Prostate gland (tissue), 2 donors: ENCODE data around the gene MYZAP. TPM values are rescaled to one million over a fixed set of nuclear protein-coding genes. Genes with fewer than 3 reads are reported as not detected.

Source experiments
- DNase-seq: peaks from one replicate; pipeline ENCODE4 v3.0.0-alpha.2; 2019; ENCODE audit warnings: low spot score
- H3K27ac ChIP-seq, 2 donors: fragments of 200-600 bp; sonication (generic); 2 replicates each; pipeline ENCODE4 v1.5.1; 2017 to 2019
- H3K27me3 ChIP-seq: fragments of 200-600 bp; sonication (generic); replicated peaks from 2 replicates; pipeline ENCODE4 v1.5.1; 2019; ENCODE audit not compliant: insufficient read depth
- H3K36me3 ChIP-seq, 2 donors: fragments of 200-600 bp; sonication (generic); 1 replicate in 1 of 2; 2 replicates in 1 of 2; pipeline versions ENCODE4 v1.5.1 to v1.8.1; 2017 to 2019
- H3K4me1 ChIP-seq: fragments of 200-600 bp; sonication (generic); replicated peaks from 2 replicates; pipeline ENCODE4 v1.5.1; 2019
- H3K4me3 ChIP-seq, 2 donors: fragments of 200-600 bp; sonication (generic); 2 replicates each; pipeline ENCODE4 v1.5.1; 2017 to 2019
- H3K9me3 ChIP-seq: fragments of 200-600 bp; sonication (generic); 2 replicates; pipeline ENCODE4 v1.5.1; 2017
- CTCF ChIP-seq, 4 experiments: fragments of 200-600 bp in 2 of 4; fragments of 450-650 bp in 2 of 4; sonication (generic) in 2 of 4; IDR thresholded peaks; 1 replicate in 3 of 4; 2 replicates in 1 of 4; pipeline ENCODE4 v1.5.1; 2016 to 2019; ENCODE audit warnings: antibody characterized with exemption in 4 of 4, mild to moderate bottlenecking in 2 of 4, moderate library complexity in 2 of 4
- POLR2A ChIP-seq: fragments of 450-650 bp; IDR thresholded peaks from one replicate; pipeline ENCODE4 v1.6.1; 2016; ENCODE audit warnings: antibody characterized with exemption, mild to moderate bottlenecking
- POLR2AphosphoS5 ChIP-seq: sonication (generic); formaldehyde crosslinking; IDR thresholded peaks from one replicate; pipeline ENCODE4 v1.6.1; 2017; ENCODE audit warnings: antibody characterized with exemption
- WGBS: methylation state at CpG from one replicate; pipeline ENCODE4 v1.1.5; 2018; 5-methylcytosine and 5-hydroxymethylcytosine counted together
- intact Hi-C: fragments of 100-400 bp; cut with DNase I; formaldehyde crosslinking; loops from one replicate; pipeline ENCODE4 v1.14.2; 2022
- total RNA-seq, 2 donors: library from RNA; depleted of rRNA; stranded (reverse); fragments of >200 nt; gene quantifications; one replicate each; pipeline ENCODE4 v1.1.0, GENCODE V29; 2016

MYZAP gene
- total RNA-seq, 2 donors from 2014 or later: 14.9 to 25.1 TPM

GRCh38 chr15:57624730-57625129, 33.0 kb downstream of the MYZAP start:
- H3K27ac ChIP-seq: no peak overlapping the region
- H3K36me3 ChIP-seq: no peaks in the 10 kb centered on the region
- H3K27me3 ChIP-seq: no peaks in the 10 kb centered on the region
- TF ChIP-seq POLR2AphosphoS5 (no peak), CTCF (IDR thresholded peaks at IDR 0.05) (no peak), POLR2A (no peak)
- DNase-seq: no peak
- intact Hi-C loops: no loop called here
- no peaks in the 10 kb centered on the region for H3K9me3 ChIP-seq
- no peaks in the 10 kb centered on the region for H3K4me1 ChIP-seq
- 93% methylated on average over 4 of the region's 4 CpGs for WGBS
- no peak overlapping the region for H3K4me3 ChIP-seq

- DNase-seq: no peak
- 69% methylated on average over 10 of the region's 10 CpGs for WGBS
- intact Hi-C loops: no loop called here
- Histone ChIP-seq H3K9me3 (no peaks in the 10 kb centered on the region), H3K4me3 (no peak overlapping the region), H3K4me1 (no peaks in the 10 kb centered on the region), H3K27ac (no peak overlapping the region), H3K27me3 (no peaks in the 10 kb centered on the region), H3K36me3 (no peaks in the 10 kb centered on the region)
- no peak for TF ChIP-seq POLR2A
- no peak for TF ChIP-seq POLR2AphosphoS5
- TF ChIP-seq CTCF (IDR thresholded peaks at IDR 0.05): no peak
Observed at GRCh38 chr15:57625703-57626448, 34.2 kb downstream of the MYZAP start.

GRCh38 chr15:57626713-57627440, 35.2 kb downstream of the MYZAP start:
- intact Hi-C loops: no loop called here
- no peak for TF ChIP-seq CTCF (IDR thresholded peaks at IDR 0.05)
- no peak for TF ChIP-seq POLR2A
- TF ChIP-seq POLR2AphosphoS5: no peak

GRCh38 chr15:57631386-57632110, 39.8 kb downstream of the MYZAP start:
- 84% methylated on average over 5 of the region's 5 CpGs for WGBS
- Histone ChIP-seq H3K9me3 (no peaks in the 10 kb centered on the region), H3K36me3 (no peaks in the 10 kb centered on the region), H3K27ac (no peak overlapping the region), H3K4me3 (no peak overlapping the region), H3K27me3 (no peaks in the 10 kb centered on the region), H3K4me1 (peaks cover 10% of the 10 kb centered on the region)
- no peak for TF ChIP-seq CTCF (IDR thresholded peaks at IDR 0.05)
- TF ChIP-seq POLR2A: no peak
- no peak for TF ChIP-seq POLR2AphosphoS5
- DNase-seq: no peak
- intact Hi-C loops: no loop called here

More at GRCh38 chr15:57626713-57627440, 35.2 kb downstream of the MYZAP start:
- 39% methylated on average over 8 of the region's 8 CpGs for WGBS
- Histone ChIP-seq H3K9me3 (no peaks in the 10 kb centered on the region), H3K4me3 (no peak overlapping the region), H3K27ac (no peak overlapping the region), H3K4me1 (no peaks in the 10 kb centered on the region), H3K36me3 (no peaks in the 10 kb centered on the region), H3K27me3 (no peaks in the 10 kb centered on the region)
- no peak for DNase-seq
